Eye (tissue), 1 donor: ENCODE results near the gene C17orf58.

Experiments
- DNase-seq: peaks from one replicate; pipeline ENCODE4 v3.0.0-alpha.2; 2015

Gene C17orf58

DNA sequence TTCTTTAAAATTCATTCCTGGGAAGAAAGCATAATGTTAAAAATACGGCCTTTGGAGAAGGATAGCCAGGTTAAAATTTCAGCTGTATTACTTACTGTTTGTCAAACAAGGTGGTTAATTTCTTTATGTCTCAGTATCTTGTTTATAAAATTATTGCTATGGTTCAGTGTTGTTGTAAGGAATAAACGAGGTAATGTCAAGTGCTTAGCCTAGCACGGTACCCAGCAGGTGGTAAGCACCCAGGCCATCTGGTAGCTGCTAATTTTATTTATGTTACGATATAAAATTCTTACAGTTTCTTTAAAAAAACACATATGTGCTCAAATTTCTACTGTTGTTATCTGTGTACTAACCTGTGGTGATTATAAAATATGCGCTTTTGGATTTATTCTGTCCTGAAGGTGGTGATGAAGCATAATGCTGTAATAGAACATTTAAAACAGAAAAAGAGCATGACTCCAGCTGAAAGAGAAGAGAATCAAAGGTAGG, 48.9 kb downstream of the C17orf58 start:
- DNase-seq, result no peak

- no peak for DNase-seq
These were observed 49.8 kb downstream of the C17orf58 start for GRCh38 chr17:67946513-67946912.

- no peak for DNase-seq
These were observed 52.2 kb downstream of the C17orf58 start for GRCh38 chr17:67944035-67944434.

GRCh38 chr17:67942810-67943209, 53.5 kb downstream of the C17orf58 start:
- no peak for DNase-seq
